HepG2 (cell line): ENCODE measurements around the gene NFATC2. TPM values are rescaled to one million over a fixed set of nuclear protein-coding genes. Genes with fewer than 3 reads are reported as not detected.

Experiments used
- ARNT ChIP-seq: fragments of 450-650 bp; IDR thresholded peaks from 2 replicates; pipeline ENCODE4 v1.6.1; 2017
- CTCF ChIP-seq: sonication (generic); formaldehyde crosslinking; IDR thresholded peaks from 2 replicates; pipeline ENCODE4 v1.5.0; 2020; ENCODE audit warnings: mild to moderate bottlenecking, missing genetic modification reagents, moderate library complexity
- HNRNPLL ChIP-seq: fragments of 200-400 bp; formaldehyde crosslinking; IDR thresholded peaks from 2 replicates; pipeline ENCODE4 v1.6.1; 2017; ENCODE audit warnings: mild to moderate bottlenecking, low read depth, low read length; ENCODE audit not compliant: poor library complexity, severe bottlenecking
- JUND ChIP-seq: sonication (generic); formaldehyde crosslinking; IDR thresholded peaks from 2 replicates; pipeline ENCODE4 v1.8.0; 2022; ENCODE audit warnings: mild to moderate bottlenecking, missing genetic modification reagents
- PCBP2 ChIP-seq: fragments of 200-400 bp; formaldehyde crosslinking; optimal IDR thresholded peaks from 2 replicates; pipeline ENCODE3; 2018; ENCODE audit warnings: low read length, low read depth; ENCODE audit not compliant: poor library complexity, severe bottlenecking
- POLR2A ChIP-seq, 2 experiments: IDR thresholded peaks; 2 replicates each; pipeline ENCODE4 v1.6.1; 2011; ENCODE audit warnings: low read depth in 2 of 2, low read length in 2 of 2, mild to moderate bottlenecking in 1 of 2, moderate library complexity in 1 of 2; ENCODE audit not compliant: insufficient read depth in 1 of 2
- PRPF4 ChIP-seq: fragments of 200-400 bp; formaldehyde crosslinking; IDR thresholded peaks from 2 replicates; pipeline ENCODE4 v1.6.1; 2016; ENCODE audit warnings: low read length, low read depth; ENCODE audit not compliant: poor library complexity, severe bottlenecking
- REPIN1 ChIP-seq: sonication (generic); formaldehyde crosslinking; IDR thresholded peaks from 2 replicates; pipeline ENCODE4 v1.8.0; 2022; ENCODE audit warnings: missing genetic modification reagents, low read depth, mild to moderate bottlenecking, borderline replicate concordance
- RFXAP ChIP-seq: sonication (generic); formaldehyde crosslinking; IDR thresholded peaks from 2 replicates; pipeline ENCODE4 v1.4.0; 2020; ENCODE audit warnings: missing genetic modification reagents, borderline replicate concordance
- TGIF2 ChIP-seq: IDR thresholded peaks from 2 replicates; pipeline ENCODE4 v1.6.1; 2016; ENCODE audit warnings: control low read depth, missing compliant biosample characterization
- ZNF280B ChIP-seq: sonication (generic); formaldehyde crosslinking; IDR thresholded peaks from 2 replicates; pipeline ENCODE4 v1.5.0; 2020; ENCODE audit warnings: missing genetic modification reagents, mild to moderate bottlenecking, borderline replicate concordance
- ZNF747 ChIP-seq: sonication (generic); formaldehyde crosslinking; IDR thresholded peaks from 2 replicates; pipeline ENCODE4 v1.8.1; 2023; ENCODE audit warnings: missing genetic modification reagents, mild to moderate bottlenecking, borderline replicate concordance
- ZSCAN30 ChIP-seq: sonication (generic); formaldehyde crosslinking; IDR thresholded peaks from 2 replicates; pipeline ENCODE4 v1.5.0; 2020; ENCODE audit warnings: mild to moderate bottlenecking, missing genetic modification reagents
- polyA plus RNA-seq, 8 experiments: library from polyadenylated mRNA; depleted of rRNA in 3 of 8; stranded (reverse) in 7 of 8; unstranded in 1 of 8; fragments of >200 nt; fragmentation: Illumina TruSeq in 4 of 8; extraction: Trizol in 4 of 8; gene quantifications; 2 replicates each; pipeline versions ENCODE4 v1.2.1 to v1.2.3, GENCODE V29; 2011 to 2016; ENCODE audit warnings: low read depth in 4 of 8, missing spikeins in 1 of 8, mixed read lengths in 1 of 8; ENCODE audit not compliant: insufficient read depth in 1 of 8
- total RNA-seq, 5 experiments: library from RNA; depleted of rRNA; stranded (reverse); fragments of >200 nt; fragmentation: Illumina TruSeq; extraction: Trizol; gene quantifications; 2 replicates each; pipeline ENCODE4 v1.2.3, GENCODE V29; 2016; ENCODE audit warnings: low read depth in 1 of 5
- TF ChIP-seq, protein P1 (sequence below): sonication (generic); formaldehyde crosslinking; IDR thresholded peaks from 2 replicates; pipeline ENCODE4 v1.5.1; 2020; ENCODE audit warnings: mild to moderate bottlenecking, missing genetic modification reagents, moderate library complexity

NFATC2 gene
- total and polyA plus RNA-seq, 2 of the 13 experiments (the other 11 are each of a cell fraction or from before 2014, with no cell fraction given) = 1.9 to 3.3 TPM

DNA sequence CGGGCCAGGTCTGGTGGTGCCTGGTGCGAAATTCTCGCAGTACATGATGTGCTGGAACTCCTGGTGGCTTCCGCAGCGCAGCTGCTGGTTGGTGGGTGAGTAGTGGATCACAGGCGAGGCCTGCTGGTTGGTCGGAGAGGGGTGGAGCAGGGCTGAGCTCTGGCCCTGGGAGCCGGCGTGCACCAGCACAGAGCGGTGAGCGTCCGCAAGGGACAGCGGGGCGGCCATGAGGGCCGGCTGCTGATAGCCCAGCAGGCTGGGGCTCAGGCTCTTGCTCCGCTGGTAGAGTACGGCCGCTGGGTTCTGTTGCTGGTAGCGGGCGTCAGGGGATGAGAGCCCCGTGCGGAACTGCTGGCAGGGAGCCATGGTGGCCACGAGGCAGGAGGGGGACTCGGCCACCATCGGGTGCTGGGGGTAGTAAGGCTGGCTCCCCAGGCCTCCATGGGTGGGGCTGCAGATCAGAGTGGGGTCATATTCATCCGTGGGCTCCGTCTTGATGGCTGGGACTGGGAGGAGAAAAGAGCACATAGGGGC, 110.2 kb downstream of the NFATC2 start (continued):
- TF ChIP-seq PRPF4 (no peak), TGIF2 (CRISPR knock-in tag) (no peak), HNRNPLL (peak; percentile 16), ARNT (no peak), POLR2A (IDR thresholded peaks at IDR 0.05; ENCODE audit: insufficient read depth in 1 of 2, low read depth in 2 of 2, low read length in 2 of 2) (no peak), CTCF (CRISPR knock-in tag) (no peak), ZNF747 (CRISPR knock-in tag) (no peak), ZNF280B (peak; percentile 29; the same call in 1 of the 2 replicates), REPIN1 (no peak), ZSCAN30 (CRISPR knock-in tag) (no peak), PCBP2 (no peak), JUND (CRISPR knock-in tag) (no peak), RFXAP (CRISPR knock-in tag) (no peak)
- TF ChIP-seq, protein P1, sequence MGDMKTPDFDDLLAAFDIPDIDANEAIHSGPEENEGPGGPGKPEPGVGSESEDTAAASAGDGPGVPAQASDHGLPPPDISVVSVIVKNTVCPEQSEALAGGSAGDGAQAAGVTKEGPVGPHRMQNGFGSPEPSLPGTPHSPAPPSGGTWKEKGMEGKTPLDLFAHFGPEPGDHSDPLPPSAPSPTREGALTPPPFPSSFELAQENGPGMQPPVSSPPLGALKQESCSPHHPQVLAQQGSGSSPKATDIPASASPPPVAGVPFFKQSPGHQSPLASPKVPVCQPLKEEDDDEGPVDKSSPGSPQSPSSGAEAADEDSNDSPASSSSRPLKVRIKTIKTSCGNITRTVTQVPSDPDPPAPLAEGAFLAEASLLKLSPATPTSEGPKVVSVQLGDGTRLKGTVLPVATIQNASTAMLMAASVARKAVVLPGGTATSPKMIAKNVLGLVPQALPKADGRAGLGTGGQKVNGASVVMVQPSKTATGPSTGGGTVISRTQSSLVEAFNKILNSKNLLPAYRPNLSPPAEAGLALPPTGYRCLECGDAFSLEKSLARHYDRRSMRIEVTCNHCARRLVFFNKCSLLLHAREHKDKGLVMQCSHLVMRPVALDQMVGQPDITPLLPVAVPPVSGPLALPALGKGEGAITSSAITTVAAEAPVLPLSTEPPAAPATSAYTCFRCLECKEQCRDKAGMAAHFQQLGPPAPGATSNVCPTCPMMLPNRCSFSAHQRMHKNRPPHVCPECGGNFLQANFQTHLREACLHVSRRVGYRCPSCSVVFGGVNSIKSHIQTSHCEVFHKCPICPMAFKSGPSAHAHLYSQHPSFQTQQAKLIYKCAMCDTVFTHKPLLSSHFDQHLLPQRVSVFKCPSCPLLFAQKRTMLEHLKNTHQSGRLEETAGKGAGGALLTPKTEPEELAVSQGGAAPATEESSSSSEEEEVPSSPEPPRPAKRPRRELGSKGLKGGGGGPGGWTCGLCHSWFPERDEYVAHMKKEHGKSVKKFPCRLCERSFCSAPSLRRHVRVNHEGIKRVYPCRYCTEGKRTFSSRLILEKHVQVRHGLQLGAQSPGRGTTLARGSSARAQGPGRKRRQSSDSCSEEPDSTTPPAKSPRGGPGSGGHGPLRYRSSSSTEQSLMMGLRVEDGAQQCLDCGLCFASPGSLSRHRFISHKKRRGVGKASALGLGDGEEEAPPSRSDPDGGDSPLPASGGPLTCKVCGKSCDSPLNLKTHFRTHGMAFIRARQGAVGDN = peak; percentile 9; the same call in 1 of the 2 replicates
